ENCODE data around the gene APOBR.
"Not testable (repeated sequence)": the region's sequence is repeated elsewhere in the genome, so short reads cannot be mapped to it uniquely, and the experiment has no call there.

The APOBR gene, protein sequence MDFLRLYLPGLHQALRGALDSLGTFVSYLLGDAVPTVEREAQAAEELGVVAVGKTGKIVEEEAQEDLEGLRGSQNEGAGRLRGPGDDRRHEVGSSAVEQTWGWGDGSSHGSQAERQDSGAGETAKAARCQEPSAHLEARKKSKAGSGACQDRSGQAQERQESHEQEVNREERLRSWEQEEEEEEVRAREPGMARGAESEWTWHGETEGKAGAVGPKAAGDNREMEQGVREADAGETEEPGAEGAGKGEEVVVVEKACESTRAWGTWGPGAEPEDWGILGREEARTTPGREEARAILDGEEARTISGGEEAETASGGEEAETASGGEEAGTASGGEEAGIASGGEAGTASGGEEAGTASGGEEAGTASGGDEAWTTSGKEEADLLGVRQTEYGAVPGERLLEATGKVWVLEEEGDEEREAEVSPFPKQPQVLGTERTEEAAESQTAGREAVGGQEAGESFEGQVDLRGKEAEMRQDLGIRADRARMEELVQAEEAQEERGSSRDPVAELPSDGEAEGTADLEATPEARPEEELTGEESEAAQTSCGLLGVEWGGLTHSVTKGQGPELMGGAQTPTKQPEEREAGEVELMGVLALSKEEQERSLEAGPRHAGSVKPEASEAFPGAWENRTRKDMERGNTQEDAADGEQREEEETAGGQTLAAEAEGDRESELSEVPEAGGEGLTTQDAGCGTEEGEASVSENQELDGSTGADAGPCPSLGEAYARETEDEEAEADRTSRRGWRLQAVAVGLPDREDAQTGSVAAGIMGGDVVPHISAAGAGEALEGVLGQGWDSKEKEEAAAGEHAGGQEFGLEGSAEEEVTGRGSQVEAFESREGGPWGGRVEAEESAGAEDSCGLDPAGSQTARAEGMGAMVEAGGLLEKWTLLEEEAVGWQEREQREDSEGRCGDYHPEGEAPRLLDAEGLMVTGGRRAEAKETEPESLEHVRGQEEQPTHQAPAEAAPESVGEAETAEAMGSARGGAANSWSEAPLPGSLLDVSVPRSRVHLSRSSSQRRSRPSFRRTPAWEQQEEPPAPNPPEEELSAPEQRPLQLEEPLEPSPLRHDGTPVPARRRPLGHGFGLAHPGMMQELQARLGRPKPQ

DNA sequence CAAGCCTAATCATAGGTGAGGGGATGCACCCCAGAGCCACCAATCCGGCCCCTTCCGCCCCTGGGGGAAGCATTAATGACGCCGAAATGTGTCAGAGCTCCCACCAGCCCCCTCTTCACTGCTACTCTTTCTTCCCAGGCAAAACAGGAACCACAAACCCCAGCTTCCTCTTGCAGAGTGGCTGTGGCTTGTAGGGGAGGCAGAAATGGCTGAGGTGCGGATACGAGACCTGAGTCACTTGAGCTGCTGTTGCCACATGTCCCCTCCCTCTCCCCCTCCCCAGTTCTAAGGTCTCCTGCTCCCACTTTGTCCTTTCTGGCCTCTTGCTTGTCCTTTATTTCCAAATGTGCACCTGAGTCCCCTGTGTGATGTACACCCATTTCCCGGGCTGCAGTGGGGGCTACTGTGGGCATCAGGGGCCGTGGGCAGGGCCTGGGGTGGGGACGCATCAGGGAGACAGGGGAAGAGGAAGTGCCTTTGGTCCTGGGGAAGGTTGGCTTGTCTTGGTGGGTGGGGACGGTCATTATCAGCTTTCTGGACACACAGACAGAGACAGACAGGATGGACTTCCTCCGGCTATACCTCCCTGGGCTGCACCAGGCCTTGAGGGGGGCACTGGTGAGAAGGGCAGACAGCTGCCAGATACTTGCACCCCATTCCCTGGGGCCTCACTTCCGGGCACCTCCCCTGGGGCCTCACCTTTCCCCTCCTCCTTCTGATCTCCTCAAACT, at the start of gene APOBR:
TSS of gene APOBR (plus strand) at position 523 of the 731 bp plus-strand sequence. CDS start at position 562, 39 bp downstream.
- peak; percentile 96 for DNase-seq

GRCh38 chr16:28446388-28446787, 48.1 kb upstream of the APOBR start:
- not testable (repeated sequence) for DNase-seq

DNA sequence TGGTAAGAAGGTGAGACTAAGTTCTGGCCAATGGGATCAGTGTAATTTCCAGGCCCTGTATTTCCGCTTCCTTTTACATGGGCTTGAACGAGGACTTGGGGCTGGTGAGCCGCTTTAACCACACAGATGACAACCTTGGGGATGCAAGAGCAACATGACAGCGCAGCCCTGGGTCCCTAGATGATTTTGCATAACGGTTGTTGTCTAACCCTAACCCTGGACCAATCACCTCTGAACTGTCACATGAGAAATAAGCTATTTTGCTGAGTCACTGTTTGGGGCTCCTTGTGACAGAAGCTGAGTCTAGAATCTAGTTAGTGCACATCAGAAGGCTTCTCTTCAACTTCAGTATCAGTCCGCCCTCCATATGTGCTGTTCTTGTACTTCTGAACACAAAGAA, 47.4 kb upstream of the APOBR start:
- DNase-seq, result not testable (repeated sequence)

DNA sequence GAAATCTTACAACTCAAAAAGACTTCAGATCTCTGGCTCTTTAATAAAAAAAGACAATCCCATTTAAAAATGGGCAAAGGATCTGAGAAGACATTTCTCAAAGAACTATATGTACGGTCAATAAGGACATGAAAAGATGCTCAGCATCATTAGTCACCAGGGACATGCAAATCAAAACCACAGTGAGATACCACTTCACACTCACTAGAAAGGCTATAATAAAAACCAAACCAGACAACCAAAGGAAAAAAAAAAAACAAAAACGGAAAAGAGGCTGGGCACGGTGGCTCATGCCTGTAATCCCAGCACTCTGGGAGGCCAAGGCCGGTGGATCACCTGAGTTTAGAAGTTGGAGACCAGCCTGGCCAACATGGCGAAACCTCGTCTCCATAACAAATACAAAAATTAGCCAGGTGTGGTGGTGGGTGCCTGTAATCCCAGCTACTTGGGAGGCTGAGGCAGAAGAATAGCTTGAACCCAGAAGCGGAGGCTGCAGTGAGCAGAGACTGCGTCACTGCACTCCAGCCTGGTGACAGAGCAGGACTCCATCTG, 20.7 kb upstream of the APOBR start:
- no peak for DNase-seq

DNA sequence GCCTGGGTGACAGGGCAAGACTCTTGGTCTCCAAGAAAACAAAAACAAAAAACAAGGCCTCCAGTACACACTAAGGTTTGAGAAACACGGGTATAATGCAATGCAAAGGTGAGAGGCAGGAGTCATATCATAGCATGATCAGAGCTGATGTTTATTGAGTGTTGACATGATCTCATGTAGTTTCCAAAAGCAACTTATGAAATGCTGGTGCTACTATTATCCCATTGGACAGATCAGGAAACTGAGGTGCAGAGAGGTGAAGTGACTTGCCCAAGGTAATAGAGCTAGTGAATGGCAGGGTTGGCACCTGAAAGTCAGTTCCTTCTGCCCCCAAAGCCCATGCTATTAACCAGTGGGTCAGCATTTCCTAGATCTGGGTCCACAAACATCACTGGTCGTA, 19.2 kb upstream of the APOBR start:
- DNase-seq, result no peak

DNA sequence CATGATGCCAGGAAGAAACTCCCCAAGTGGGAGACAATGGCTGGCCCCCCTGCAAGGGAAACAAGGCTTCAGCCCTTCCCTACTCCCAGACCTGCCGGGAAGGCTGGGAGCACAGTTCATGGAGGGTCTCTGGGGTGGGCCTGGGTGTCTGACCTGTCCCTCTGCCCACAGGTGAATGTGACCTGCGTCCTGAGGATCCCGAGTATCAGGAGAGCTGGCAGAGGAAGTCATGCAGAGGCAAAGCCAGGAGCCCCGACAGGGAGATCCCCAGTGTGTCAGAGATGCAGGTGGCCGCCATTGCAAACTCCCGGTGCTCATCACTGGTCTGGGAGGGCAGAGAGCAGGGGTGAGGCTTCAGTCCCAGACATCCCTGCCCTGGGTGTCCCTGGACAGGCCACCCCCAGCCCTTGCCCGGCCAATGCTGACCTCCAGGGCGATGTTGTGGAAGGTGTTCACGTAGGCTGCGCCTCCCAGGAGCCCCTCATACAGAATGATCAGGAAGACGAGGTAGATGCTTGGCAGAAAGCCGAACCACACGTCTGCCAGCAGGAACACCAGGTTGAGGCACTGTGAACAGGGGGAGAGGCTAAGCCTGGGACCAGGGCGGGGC, 17.0 kb upstream of the APOBR start:
- DNase-seq, result no peak

DNA sequence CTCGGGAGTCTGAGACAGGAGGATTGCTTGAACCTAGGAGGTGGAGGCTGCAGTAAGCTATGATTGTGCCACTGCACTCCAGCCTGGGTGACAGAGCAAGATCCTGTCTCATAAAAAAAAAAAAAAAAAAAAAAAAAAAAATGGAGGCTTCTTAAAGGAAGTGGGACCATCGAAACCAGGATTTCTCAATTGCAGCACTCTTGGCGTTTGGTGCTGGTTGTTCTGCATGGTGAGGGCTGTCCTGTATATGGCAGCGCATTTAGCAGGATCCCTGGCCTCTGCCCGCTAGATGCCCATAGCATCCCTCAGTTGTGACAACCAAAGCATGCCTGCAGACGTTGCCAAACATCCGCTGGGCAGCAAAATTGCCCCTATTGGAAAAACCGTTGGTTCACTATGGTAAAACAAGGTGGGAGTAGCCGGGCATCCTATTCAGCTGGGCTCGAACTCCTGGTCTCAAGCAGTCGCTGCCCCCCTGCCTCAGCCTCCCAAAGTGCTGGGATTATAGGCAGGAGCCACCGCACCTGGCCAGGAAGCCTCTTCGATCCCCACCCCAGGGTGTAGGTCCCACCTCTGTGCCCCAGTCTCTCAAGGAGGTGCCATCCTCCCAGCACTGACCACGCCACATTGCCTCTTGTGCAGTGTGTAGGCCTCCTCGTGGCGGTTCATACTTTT, 15.8 kb upstream of the APOBR start:
- peak; percentile 69 for DNase-seq

DNA sequence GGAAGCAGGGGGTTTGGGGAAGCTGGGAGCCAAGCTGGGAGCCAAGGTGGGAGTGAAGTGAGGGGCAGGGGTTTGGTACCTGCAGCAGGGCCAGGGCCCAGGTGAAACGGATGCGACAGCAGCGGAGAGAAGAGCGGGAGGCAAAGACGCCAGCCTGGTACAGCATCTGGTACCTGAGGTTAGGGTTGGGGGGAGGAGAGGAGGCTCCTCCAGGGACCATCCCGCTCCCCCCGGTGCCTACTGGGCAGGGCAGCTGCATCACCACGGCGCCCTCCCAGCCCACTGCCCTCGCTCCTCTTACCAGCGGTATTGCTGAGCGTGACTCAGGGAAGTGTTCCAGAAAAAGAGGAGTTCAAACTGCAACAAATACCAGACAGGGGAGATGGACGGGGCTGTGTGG, 12.4 kb upstream of the APOBR start:
- DNase-seq, result no peak

DNA sequence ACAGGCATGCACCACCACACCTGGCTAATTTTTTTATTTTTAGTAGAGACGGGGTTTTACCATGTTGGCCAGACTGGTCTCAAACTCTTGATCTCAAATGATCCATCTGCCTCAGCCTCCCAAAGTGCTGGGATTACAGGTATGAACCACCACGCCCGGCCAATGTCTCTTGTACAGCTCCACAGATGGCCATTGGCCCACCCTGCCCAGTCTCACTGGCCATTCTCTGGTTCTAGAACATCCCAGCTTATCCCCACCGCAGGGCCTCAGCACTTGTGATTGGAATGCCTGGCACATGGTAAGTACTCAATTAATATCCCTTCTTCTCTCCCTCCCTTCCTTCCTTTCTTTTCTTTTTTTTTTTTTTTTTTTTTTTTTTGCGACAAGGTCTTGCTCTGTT, 11.1 kb upstream of the APOBR start:
- not testable (repeated sequence) for DNase-seq

DNA sequence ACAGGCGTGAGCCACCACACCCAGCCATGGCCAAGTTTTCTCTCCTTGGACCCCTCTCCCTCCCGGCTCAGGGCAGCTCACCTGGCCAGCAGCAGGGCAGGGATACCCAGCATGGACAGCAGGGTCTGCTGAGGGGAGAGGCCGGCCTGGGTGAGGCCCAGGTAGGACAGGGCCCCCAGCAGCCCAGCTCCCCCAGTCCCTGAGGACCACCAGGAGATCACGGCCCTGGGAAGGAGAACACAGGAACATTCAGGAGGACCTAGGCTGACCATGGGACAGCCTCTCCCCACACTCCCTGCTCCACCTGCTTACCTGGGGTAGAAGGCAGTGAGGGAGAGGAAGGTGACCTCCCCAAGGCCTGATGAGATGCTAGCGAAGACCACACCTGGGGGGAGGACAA, 8.2 kb upstream of the APOBR start:
- DNase-seq, result no peak

DNA sequence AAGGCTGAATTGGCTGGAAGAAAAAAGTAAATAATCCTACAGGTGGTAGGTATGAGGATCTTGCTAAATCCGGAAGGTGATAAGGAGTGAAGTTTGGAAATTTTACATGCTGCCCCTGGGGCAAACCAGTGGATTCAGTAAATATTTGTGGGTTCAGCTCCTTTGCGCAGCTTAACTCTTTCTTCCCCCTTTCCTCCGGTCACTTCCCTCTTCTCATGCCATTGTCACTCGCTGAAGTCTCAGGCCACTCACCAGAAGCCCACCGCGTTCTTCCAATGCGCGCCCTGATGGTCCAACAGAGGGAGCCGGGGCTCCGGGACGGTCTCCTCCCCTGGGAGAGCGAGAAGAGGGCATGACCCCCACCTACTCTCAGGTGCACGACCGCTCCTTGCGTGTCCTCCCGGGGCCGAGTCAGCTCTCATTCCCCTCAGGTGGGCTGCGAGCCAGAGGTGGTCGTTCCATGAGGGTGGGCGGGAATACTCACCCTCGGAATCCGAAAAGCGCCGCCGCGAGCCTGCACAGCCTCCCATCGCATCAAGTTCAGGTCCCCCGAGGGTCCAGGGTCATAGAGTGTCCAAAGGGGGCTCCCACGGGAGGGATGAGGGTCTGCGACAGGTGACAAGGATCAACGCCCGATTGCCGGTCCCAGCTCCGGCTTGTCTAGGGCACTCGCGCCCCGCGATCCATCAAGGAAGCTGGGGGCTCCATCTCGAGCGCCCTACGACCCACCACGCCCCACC, 3.0 kb upstream of the APOBR start:
- DNase-seq, result peak; percentile 52

DNA sequence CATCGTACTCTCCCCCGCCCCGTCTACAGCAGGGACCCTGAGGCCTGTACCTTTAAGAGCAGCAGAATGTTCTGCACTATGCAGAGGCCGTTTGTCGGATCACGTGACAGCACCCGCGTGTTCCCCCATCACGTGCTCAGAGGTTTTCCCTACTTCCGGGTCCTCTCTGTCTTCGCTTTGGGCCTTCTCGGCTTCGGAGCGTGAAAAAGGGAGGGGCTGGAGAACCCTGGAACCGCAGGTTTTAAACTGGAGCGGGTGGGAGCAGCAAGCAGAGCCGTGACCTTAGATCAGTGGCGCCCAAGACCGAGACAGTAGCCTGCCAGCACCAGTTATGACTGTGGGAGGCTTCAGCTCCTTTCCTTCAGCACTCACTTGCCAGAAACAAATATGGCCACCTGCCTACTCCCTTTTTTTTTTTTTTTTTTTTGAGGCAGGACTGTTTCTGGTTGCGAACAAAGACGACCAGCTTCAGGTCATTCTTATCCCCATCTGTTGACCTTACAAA, 2.4 kb upstream of the APOBR start, which contains the start of gene CLN3:
TSS of gene CLN3 (minus strand) at position 105 of the 505 bp plus-strand sequence. CDS start 315 bp downstream, outside the sequence.
- peak; percentile 95 for DNase-seq

- DNase-seq, result no peak
Observed at GRCh38 chr16:28492511-28492910, 1.9 kb upstream of the APOBR start.

- DNase-seq, result peak; percentile 59
Observed at GRCh38 chr16:28495098-28495793, 803 bp downstream of the APOBR start.

- DNase-seq, result no peak
Observed at GRCh38 chr16:28495795-28496749, 1.6 kb downstream of the APOBR start.

DNA sequence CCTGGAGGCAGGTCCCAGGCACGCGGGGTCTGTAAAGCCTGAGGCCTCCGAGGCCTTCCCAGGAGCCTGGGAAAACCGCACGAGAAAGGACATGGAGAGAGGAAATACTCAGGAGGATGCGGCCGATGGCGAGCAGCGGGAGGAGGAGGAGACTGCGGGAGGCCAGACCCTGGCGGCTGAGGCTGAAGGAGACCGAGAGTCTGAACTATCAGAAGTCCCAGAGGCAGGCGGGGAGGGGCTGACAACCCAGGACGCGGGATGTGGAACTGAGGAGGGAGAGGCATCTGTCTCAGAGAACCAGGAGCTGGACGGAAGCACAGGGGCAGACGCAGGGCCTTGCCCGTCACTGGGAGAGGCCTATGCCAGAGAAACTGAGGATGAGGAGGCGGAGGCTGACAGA, 2.4 kb downstream of the APOBR start:
- DNase-seq, result no peak

GRCh38 chr16:28497386-28497785, 2.9 kb downstream of the APOBR start:
- no peak for DNase-seq

DNA sequence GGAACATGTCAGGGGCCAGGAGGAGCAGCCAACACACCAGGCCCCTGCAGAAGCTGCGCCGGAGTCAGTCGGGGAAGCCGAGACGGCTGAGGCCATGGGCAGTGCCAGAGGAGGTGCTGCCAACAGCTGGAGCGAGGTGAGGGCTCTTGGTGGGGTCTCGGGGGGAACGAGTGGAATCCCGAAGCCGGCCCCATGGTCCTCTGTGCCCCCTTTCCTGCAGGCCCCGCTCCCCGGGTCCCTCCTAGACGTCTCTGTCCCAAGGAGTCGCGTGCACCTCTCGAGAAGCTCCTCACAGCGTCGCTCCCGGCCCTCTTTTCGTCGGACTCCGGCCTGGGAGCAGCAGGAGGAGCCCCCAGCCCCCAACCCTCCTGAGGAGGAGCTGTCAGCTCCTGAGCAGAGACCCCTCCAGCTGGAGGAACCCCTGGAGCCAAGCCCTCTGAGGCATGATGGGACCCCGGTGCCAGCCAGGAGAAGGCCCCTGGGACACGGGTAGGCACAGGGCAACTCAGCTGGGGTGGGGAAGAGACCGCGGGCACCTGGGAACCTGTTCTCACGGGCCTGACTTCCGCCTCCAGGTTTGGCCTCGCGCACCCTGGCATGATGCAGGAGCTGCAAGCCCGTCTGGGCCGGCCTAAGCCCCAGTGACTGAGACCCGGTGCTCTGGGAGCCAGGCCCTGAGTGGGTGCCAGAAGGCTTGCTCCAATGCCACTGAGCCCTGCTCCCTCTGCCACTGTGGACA, 3.6 kb downstream of the APOBR start:
- no peak for DNase-seq

All from inflammatory macrophage treated with lipopolysaccharide for 4 hours (primary cell).